GM23248 (cell line): Measurements from ENCODE around the gene MBP.

Source experiments
- EZH2 ChIP-seq: fragments of 200-600 bp; sonication (generic); IDR thresholded peaks from 2 replicates; pipeline ENCODE4 v1.6.1; 2018; ENCODE audit warnings: antibody characterized with exemption, mild to moderate bottlenecking; ENCODE audit not compliant: insufficient read depth, poor library complexity, severe bottlenecking
- EZH2phosphoT487 ChIP-seq: fragments of 200-600 bp; sonication (generic); IDR thresholded peaks from 2 replicates; pipeline ENCODE4 v1.6.1; 2018; ENCODE audit warnings: antibody characterized with exemption, moderate library complexity, mild to moderate bottlenecking, low read depth; ENCODE audit not compliant: insufficient read depth

DNA sequence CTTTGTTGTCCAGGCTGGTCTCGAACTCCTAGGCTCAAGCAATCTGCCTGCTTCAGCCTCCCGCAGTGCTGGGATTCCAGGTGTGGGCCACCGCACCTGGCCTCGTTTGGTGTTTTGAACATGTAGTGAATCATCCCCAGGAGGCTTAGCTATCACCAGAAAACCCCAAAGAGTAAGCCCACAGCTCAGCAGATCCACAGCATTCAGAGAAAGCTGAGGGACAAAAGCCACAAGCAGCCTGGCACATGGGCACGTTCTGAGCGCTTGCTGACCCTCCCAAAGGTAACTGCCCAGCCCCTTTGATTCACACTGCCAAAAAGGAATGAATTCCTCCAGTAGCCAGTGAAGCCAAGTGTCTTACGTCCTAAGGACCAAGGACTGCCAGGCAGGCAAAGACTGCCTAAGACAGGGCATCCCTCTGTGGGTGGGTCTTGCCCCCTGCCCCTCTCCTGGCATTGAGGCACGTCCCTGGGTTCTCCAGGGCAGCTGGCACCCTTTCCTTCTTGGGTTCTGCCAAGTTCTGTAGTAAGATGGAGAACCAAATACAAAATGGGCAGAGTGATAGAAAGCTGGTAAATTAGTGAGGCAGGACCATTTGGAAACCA lies 31.7 kb downstream of the MBP start:
- TF ChIP-seq EZH2 (no peak), EZH2phosphoT487 (no peak)
